Thyroid gland (tissue), 4 donors: ENCODE results near the gene SUSD4.

Source experiments
- CTCF ChIP-seq, 6 experiments: fragments of 200-600 bp in 3 of 6; fragments of 450-650 bp in 3 of 6; sonication (generic) in 3 of 6; IDR thresholded peaks; one replicate each; pipeline ENCODE4 v1.5.1; 2016 to 2019; ENCODE audit warnings: antibody characterized with exemption in 6 of 6, mild to moderate bottlenecking in 2 of 6, inconsistent platforms in 1 of 6, moderate library complexity in 1 of 6
- POLR2A ChIP-seq, 2 donors: fragments of 450-650 bp; IDR thresholded peaks; one replicate each; pipeline ENCODE4 v1.6.1; 2017; ENCODE audit warnings: antibody characterized with exemption in 2 of 2, mild to moderate bottlenecking in 2 of 2, moderate library complexity in 1 of 2

DNA sequence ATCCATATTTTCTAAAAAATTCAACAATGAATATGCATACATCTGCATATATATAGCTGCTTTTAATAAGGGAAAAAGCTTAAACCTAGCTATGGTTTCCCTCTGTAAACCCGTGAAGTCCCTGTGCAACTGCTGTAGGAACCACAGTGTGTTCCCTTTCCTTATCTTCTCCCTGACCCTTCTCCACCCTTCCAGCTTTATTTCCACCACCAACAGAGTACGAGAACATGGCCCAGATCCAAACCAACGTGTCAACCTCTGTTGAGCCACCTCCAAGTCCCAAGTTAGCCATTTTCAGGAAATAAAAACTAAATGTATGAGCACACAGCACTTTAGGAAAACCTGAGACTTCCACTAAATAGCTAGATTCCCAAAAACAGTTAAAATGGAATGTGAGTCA lies 20.3 kb downstream of the SUSD4 start:
- TF ChIP-seq CTCF (IDR thresholded peaks at IDR 0.05) (no peak), POLR2A (IDR thresholded peaks at IDR 0.05) (no peak)
